Gastrocnemius medialis (tissue), 4 donors: ENCODE results near the gene TMCO4. TPM values are rescaled to one million over a fixed set of nuclear protein-coding genes. Genes with fewer than 3 reads are reported as not detected.

Experiments
- ATAC-seq, 2 donors: fragments of 150-250 bp; one replicate each; pipeline ENCODE4 v1.9.1; 2016
- DNase-seq, 2 donors: peaks; one replicate each; pipeline ENCODE4 v3.0.0-alpha.2; 2019
- H3K27ac ChIP-seq, 4 donors: fragments of 200-600 bp; sonication (generic); 1 replicate in 1 of 4; 2 replicates in 3 of 4; pipeline ENCODE4 v1.5.1; 2016 to 2018; ENCODE audit warnings: mild to moderate bottlenecking in 2 of 4, moderate library complexity in 1 of 4
- H3K27me3 ChIP-seq, 3 donors: fragments of 200-600 bp; sonication (generic) in 2 of 3; 1 replicate in 1 of 3; 2 replicates in 2 of 3; pipeline versions ENCODE4 v1.5.1 to v1.6.0; 2016 to 2019; ENCODE audit warnings: mild to moderate bottlenecking in 1 of 3, moderate library complexity in 1 of 3
- H3K36me3 ChIP-seq, 2 donors: fragments of 200-600 bp; sonication (generic) in 1 of 2; one replicate each; pipeline ENCODE4 v1.5.1; 2017 to 2018
- H3K4me1 ChIP-seq, 2 donors: fragments of 200-600 bp; sonication (generic) in 1 of 2; one replicate each; pipeline ENCODE4 v1.5.1; 2016 to 2017; ENCODE audit warnings: mild to moderate bottlenecking in 2 of 2
- H3K4me3 ChIP-seq, 4 donors: fragments of 200-600 bp; sonication (generic) in 3 of 4; 1 replicate in 1 of 4; 2 replicates in 3 of 4; pipeline ENCODE4 v1.5.1; 2016 to 2019; ENCODE audit warnings: mild to moderate bottlenecking in 2 of 4
- H3K9me3 ChIP-seq, 3 donors: fragments of 200-600 bp; sonication (generic) in 2 of 3; 1 replicate in 1 of 3; 2 replicates in 2 of 3; pipeline ENCODE4 v1.5.1; 2016 to 2019
- CTCF ChIP-seq, 5 experiments: fragments of 450-650 bp in 3 of 5; fragments of 200-600 bp in 2 of 5; sonication (generic) in 2 of 5; IDR thresholded peaks in 4 of 5; conservative IDR thresholded peaks in 1 of 5; 1 replicate in 4 of 5; 2 replicates in 1 of 5; pipeline ENCODE4 v1.5.1; 2016 to 2019; ENCODE audit warnings: antibody characterized with exemption in 5 of 5, mild to moderate bottlenecking in 3 of 5, moderate library complexity in 3 of 5
- POLR2A ChIP-seq, 2 donors: fragments of 450-650 bp; IDR thresholded peaks; one replicate each; pipeline ENCODE4 v1.6.1; 2017; ENCODE audit warnings: antibody characterized with exemption in 2 of 2, mild to moderate bottlenecking in 2 of 2, moderate library complexity in 2 of 2
- in situ Hi-C, 4 donors: fragments of 200-750 bp; cut with MboI; loops; one replicate each; pipeline versions ENCODE4 v1.15.0 to v1.8.0; 2017; ENCODE audit warnings: low sequenced_read_pairs in 4 of 4
- intact Hi-C: fragments of 100-400 bp; cut with DNase I; formaldehyde crosslinking; loops from one replicate; pipeline ENCODE4 v1.15.1; 2023; ENCODE audit warnings: low total_unique reads
- total RNA-seq, 4 donors: library from RNA; depleted of rRNA; stranded (reverse); fragments of >200 nt; gene quantifications; one replicate each; pipeline versions ENCODE4 v1.1.0 to v1.2.3, GENCODE V29; 2016

TMCO4 gene
- total RNA-seq, 4 donors from 2014 or later, result 0.95 to 3.9 (median 2.4) TPM

- intact Hi-C loops, result loop anchor here (10.0 kb wide), 1 partner anchor 341 kb away; the partner anchor contains the start of genes AKR7A2 and SLC66A1
- no peaks in the 10 kb centered on the region for H3K36me3 ChIP-seq
- TF ChIP-seq POLR2A (IDR thresholded peaks at IDR 0.05) (no peak), CTCF (IDR thresholded peaks at IDR 0.05 in 4 of 5, conservative IDR thresholded peaks at IDR 0.05 in 1 of 5) (no peak)
Observed at GRCh38 chr1:19655718-19656080, 144.0 kb downstream of the TMCO4 start.

GRCh38 chr1:19654886-19655717, 144.6 kb downstream of the TMCO4 start:
- Histone ChIP-seq H3K9me3 (no peaks in the 10 kb centered on the region), H3K27ac (no peak overlapping the region), H3K27me3 (no peaks in the 10 kb centered on the region), H3K4me3 (no peak overlapping the region), H3K4me1 (peaks cover 3 to 24% of the 10 kb centered on the region in 2 donors), H3K36me3 (no peaks in the 10 kb centered on the region)
- TF ChIP-seq CTCF (IDR thresholded peaks at IDR 0.05 in 4 of 5, conservative IDR thresholded peaks at IDR 0.05 in 1 of 5) (no peak), POLR2A (IDR thresholded peaks at IDR 0.05) (no peak)
- in situ Hi-C loops (loop anchor here in 3 of 4 donors (5.0 to 10.0 kb wide), 4 partner anchors 170 to 313 kb away; partner anchors contain the start of gene CAPZB (in 1 of the 3)), intact Hi-C loops (loop anchor here (5.0 to 10.0 kb wide), 2 partner anchors 168 to 340 kb away; partner anchors contain the start of genes AKR7A2, CAPZB and SLC66A1)
- DNase-seq (no peak), ATAC-seq (no peak)

More at GRCh38 chr1:19655718-19656080, 144.0 kb downstream of the TMCO4 start:
- peaks cover 0 to 22% of the 10 kb centered on the region in 2 donors for H3K4me1 ChIP-seq
- DNase-seq, result no peak
- no peak for ATAC-seq
- in situ Hi-C loops, result loop anchor here in 2 of 4 donors (10.0 kb wide), 3 partner anchors 171 to 311 kb away; partner anchors contain the start of gene CAPZB (in 1 of the 2)
- no peak overlapping the region for H3K4me3 ChIP-seq
- no peaks in the 10 kb centered on the region for H3K9me3 ChIP-seq
- H3K27ac ChIP-seq, result no peak overlapping the region
- H3K27me3 ChIP-seq, result no peaks in the 10 kb centered on the region

GRCh38 chr1:19654386-19654785, 145.3 kb downstream of the TMCO4 start:
- in situ Hi-C loops, result loop anchor here in 3 of 4 donors (5.0 to 10.0 kb wide), 4 partner anchors 170 to 312 kb away; partner anchors contain the start of gene CAPZB (in 1 of the 3)
- Histone ChIP-seq H3K4me1 (peaks cover 5 to 22% of the 10 kb centered on the region in 2 donors), H3K36me3 (no peaks in the 10 kb centered on the region)

More at GRCh38 chr1:19654386-19654785, 145.3 kb downstream of the TMCO4 start:
- TF ChIP-seq CTCF (IDR thresholded peaks at IDR 0.05 in 4 of 5, conservative IDR thresholded peaks at IDR 0.05 in 1 of 5) (no peak), POLR2A (IDR thresholded peaks at IDR 0.05) (no peak)
- Histone ChIP-seq H3K4me3 (no peak overlapping the region), H3K27ac (no peak overlapping the region), H3K9me3 (no peaks in the 10 kb centered on the region), H3K27me3 (no peaks in the 10 kb centered on the region)
- DNase-seq (no peak), ATAC-seq (no peak)
- intact Hi-C loops, result loop anchor here (5.0 to 10.0 kb wide), 2 partner anchors 167 to 340 kb away; partner anchors contain the start of genes AKR7A2, CAPZB and SLC66A1
